PFSK-1 (cell line): ENCODE data around the gene HNRNPA2B1.

Source experiments
- FOXP2 ChIP-seq: optimal IDR thresholded peaks from 2 replicates; pipeline ENCODE3; 2011; ENCODE audit warnings: borderline replicate concordance, control low read depth, inconsistent platforms; ENCODE audit not compliant: insufficient read depth; ENCODE audit errors: extremely low read length, extremely low read depth
- POLR2AphosphoS5 ChIP-seq: IDR thresholded peaks from 2 replicates; pipeline ENCODE4 v1.6.1; 2012; ENCODE audit warnings: low read depth, mild to moderate bottlenecking, control low read depth, low read length, moderate library complexity
- SIN3A ChIP-seq: IDR thresholded peaks from 2 replicates; pipeline ENCODE4 v1.6.1; 2012; ENCODE audit warnings: mild to moderate bottlenecking, low read length, moderate library complexity, borderline replicate concordance; ENCODE audit not compliant: insufficient read depth
- TAF1 ChIP-seq: IDR thresholded peaks from 2 replicates; pipeline ENCODE4 v1.6.1; 2012; ENCODE audit warnings: low read length, control low read depth, borderline replicate concordance; ENCODE audit not compliant: insufficient read depth
- TF ChIP-seq, protein P1 (sequence below), 2 experiments: IDR thresholded peaks; 2 replicates each; pipeline versions ENCODE4 v1.6.1 to v1.8.0; 2011 to 2012; ENCODE audit warnings: low read depth in 2 of 2, low read length in 2 of 2, control low read depth in 1 of 2, inconsistent platforms in 1 of 2, mild to moderate bottlenecking in 1 of 2, moderate library complexity in 1 of 2; ENCODE audit not compliant: insufficient read depth in 1 of 2

HNRNPA2B1 gene

DNA sequence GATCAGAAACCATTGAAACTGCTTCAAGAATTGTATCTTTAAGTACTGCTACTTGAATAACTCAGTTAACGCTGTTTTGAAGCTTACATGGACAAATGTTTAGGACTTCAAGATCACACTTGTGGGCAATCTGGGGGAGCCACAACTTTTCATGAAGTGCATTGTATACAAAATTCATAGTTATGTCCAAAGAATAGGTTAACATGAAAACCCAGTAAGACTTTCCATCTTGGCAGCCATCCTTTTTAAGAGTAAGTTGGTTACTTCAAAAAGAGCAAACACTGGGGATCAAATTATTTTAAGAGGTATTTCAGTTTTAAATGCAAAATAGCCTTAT lies 14.7 kb downstream of the HNRNPA2B1 start:
- TF ChIP-seq SIN3A (no peak), FOXP2 (no peak), TAF1 (no peak), POLR2AphosphoS5 (no peak)
- TF ChIP-seq, protein P1, sequence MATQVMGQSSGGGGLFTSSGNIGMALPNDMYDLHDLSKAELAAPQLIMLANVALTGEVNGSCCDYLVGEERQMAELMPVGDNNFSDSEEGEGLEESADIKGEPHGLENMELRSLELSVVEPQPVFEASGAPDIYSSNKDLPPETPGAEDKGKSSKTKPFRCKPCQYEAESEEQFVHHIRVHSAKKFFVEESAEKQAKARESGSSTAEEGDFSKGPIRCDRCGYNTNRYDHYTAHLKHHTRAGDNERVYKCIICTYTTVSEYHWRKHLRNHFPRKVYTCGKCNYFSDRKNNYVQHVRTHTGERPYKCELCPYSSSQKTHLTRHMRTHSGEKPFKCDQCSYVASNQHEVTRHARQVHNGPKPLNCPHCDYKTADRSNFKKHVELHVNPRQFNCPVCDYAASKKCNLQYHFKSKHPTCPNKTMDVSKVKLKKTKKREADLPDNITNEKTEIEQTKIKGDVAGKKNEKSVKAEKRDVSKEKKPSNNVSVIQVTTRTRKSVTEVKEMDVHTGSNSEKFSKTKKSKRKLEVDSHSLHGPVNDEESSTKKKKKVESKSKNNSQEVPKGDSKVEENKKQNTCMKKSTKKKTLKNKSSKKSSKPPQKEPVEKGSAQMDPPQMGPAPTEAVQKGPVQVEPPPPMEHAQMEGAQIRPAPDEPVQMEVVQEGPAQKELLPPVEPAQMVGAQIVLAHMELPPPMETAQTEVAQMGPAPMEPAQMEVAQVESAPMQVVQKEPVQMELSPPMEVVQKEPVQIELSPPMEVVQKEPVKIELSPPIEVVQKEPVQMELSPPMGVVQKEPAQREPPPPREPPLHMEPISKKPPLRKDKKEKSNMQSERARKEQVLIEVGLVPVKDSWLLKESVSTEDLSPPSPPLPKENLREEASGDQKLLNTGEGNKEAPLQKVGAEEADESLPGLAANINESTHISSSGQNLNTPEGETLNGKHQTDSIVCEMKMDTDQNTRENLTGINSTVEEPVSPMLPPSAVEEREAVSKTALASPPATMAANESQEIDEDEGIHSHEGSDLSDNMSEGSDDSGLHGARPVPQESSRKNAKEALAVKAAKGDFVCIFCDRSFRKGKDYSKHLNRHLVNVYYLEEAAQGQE (IDR thresholded peaks at IDR 0.05; ENCODE audit: insufficient read depth in 1 of 2, low read depth in 2 of 2, low read length in 2 of 2): no peak

DNA sequence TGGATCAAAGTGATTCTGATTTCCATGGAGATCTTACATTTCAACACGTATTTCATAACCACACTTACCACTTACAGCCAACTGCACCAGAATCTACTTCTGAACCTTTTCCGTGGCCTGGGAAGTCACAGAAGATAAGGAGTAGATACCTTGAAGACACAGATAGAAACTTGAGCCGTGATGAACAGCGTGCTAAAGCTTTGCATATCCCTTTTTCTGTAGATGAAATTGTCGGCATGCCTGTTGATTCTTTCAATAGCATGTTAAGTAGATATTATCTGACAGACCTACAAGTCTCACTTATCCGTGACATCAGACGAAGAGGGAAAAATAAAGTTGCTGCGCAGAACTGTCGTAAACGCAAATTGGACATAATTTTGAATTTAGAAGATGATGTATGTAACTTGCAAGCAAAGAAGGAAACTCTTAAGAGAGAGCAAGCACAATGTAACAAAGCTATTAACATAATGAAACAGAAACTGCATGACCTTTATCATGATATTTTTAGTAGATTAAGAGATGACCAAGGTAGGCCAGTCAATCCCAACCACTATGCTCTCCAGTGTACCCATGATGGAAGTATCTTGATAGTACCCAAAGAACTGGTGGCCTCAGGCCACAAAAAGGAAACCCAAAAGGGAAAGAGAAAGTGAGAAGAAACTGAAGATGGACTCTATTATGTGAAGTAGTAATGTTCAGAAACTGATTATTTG lies 15.3 kb downstream of the HNRNPA2B1 start:
- TF ChIP-seq FOXP2 (no peak), POLR2AphosphoS5 (no peak; the same call in 1 of the 2 replicates), TAF1 (no peak), SIN3A (no peak)
- TF ChIP-seq, protein P1 (IDR thresholded peaks at IDR 0.05; ENCODE audit: insufficient read depth in 1 of 2, low read depth in 2 of 2, low read length in 2 of 2): no peak

- no peak for TF ChIP-seq SIN3A
- no peak for TF ChIP-seq TAF1
These were observed 16.8 kb downstream of the HNRNPA2B1 start for GRCh38 chr7:26183545-26184280.

GRCh38 chr7:26182706-26183105 lies 17.8 kb downstream of the HNRNPA2B1 start:
- TF ChIP-seq, protein P1 (IDR thresholded peaks at IDR 0.05; ENCODE audit: insufficient read depth in 1 of 2, low read depth in 2 of 2, low read length in 2 of 2): no peak
- TF ChIP-seq POLR2AphosphoS5 (no peak), TAF1 (no peak), SIN3A (no peak), FOXP2 (no peak)

DNA sequence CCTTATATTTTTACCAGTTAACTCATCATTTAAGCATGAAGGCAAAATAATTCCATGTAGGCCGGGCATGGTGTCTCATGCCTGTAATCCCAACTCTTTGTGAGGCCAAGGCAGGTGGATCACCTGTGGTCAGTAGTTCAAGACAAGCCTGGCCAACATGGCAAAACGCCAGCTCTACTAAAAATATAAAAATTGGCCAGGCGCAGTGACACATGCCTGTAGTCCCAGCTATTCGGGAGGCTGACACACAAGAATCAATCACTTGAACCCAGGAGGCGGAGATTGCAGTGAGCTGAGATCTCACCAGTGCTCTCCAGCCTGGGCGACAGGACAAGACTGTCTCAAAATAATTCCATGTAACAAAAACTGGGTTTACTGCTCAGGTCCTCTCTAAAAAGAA lies 18.3 kb downstream of the HNRNPA2B1 start:
- TF ChIP-seq FOXP2 (no peak), POLR2AphosphoS5 (0 out of 2 replicates have a peak, but pooled peaks have one; percentile 6)
